ENCODE measurements around the gene FGF21.

GRCh38 chr19:48726556-48726955, 28.8 kb upstream of the FGF21 start:
- TF ChIP-seq EZH2 (IDR thresholded peaks at IDR 0.05) (no peak), FOXP2 (optimal IDR thresholded peaks at IDR 0.05; ENCODE audit: control extremely low read depth, extremely low read length, insufficient read depth) (no peak), POLR2AphosphoS5 (IDR thresholded peaks at IDR 0.05; ENCODE audit: borderline replicate concordance, low read depth, low read length) (no peak)

Measured in SK-N-MC (cell line).